GM18526 (cell line): Measurements from ENCODE around the gene MUC5AC.

ENCODE experiments used
- POLR2A ChIP-seq: IDR thresholded peaks from 3 replicates; pipeline ENCODE4 v1.6.1; 2011; ENCODE audit not compliant: insufficient read length; ENCODE audit errors: extremely low read depth

MUC5AC gene, protein sequence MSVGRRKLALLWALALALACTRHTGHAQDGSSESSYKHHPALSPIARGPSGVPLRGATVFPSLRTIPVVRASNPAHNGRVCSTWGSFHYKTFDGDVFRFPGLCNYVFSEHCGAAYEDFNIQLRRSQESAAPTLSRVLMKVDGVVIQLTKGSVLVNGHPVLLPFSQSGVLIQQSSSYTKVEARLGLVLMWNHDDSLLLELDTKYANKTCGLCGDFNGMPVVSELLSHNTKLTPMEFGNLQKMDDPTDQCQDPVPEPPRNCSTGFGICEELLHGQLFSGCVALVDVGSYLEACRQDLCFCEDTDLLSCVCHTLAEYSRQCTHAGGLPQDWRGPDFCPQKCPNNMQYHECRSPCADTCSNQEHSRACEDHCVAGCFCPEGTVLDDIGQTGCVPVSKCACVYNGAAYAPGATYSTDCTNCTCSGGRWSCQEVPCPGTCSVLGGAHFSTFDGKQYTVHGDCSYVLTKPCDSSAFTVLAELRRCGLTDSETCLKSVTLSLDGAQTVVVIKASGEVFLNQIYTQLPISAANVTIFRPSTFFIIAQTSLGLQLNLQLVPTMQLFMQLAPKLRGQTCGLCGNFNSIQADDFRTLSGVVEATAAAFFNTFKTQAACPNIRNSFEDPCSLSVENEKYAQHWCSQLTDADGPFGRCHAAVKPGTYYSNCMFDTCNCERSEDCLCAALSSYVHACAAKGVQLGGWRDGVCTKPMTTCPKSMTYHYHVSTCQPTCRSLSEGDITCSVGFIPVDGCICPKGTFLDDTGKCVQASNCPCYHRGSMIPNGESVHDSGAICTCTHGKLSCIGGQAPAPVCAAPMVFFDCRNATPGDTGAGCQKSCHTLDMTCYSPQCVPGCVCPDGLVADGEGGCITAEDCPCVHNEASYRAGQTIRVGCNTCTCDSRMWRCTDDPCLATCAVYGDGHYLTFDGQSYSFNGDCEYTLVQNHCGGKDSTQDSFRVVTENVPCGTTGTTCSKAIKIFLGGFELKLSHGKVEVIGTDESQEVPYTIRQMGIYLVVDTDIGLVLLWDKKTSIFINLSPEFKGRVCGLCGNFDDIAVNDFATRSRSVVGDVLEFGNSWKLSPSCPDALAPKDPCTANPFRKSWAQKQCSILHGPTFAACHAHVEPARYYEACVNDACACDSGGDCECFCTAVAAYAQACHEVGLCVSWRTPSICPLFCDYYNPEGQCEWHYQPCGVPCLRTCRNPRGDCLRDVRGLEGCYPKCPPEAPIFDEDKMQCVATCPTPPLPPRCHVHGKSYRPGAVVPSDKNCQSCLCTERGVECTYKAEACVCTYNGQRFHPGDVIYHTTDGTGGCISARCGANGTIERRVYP (N-terminal part only)

DNA sequence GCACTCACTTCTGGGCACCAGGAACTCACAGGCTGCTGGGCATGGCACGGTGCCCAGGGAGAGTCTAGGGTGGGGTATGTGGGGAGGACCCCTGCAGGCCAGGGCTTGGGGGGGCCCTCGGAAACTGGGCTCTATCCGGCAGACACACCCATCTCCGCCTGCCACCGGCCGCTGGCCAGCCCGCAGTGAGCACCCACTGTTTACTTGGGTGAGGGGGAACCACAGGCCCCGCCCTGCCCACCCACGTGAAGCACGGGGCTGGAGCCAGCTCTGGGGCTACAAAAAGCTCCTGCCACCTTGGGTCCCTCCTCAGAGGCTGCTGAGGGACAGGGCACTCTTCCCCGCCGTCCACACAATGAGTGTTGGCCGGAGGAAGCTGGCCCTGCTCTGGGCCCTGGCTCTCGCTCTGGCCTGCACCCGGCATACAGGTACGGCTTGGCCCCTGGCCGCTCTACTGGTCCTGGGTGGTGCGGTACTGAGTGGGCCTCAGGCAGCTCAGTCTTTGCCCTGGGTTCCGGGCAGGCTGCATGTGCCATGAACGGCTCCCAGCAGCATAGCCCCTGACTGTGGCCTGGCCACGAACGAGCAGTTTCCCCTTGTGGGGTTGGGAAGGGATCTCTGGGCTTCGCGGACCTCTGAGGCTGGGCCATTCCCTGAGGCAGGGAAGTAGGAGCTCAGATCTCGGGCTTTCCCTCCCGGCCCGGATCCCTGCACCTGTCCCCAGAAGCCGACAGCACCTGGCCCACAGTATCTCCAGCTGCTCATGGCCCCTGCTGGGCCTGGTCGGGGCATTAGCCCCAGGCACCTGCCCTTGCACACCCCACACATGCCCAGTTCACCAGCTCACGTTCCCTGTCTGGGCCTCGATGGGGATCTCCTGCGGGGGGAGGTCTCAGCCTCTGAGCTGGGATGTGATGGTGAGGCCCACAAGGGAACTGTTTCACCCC lies at the start of gene MUC5AC:
Gene MUC5AC, plus strand, starts transcription at position 309 of the 947 bp plus-strand sequence. Its CDS starts 47 bp downstream, at position 356.
- TF ChIP-seq POLR2A = no peak

DNA sequence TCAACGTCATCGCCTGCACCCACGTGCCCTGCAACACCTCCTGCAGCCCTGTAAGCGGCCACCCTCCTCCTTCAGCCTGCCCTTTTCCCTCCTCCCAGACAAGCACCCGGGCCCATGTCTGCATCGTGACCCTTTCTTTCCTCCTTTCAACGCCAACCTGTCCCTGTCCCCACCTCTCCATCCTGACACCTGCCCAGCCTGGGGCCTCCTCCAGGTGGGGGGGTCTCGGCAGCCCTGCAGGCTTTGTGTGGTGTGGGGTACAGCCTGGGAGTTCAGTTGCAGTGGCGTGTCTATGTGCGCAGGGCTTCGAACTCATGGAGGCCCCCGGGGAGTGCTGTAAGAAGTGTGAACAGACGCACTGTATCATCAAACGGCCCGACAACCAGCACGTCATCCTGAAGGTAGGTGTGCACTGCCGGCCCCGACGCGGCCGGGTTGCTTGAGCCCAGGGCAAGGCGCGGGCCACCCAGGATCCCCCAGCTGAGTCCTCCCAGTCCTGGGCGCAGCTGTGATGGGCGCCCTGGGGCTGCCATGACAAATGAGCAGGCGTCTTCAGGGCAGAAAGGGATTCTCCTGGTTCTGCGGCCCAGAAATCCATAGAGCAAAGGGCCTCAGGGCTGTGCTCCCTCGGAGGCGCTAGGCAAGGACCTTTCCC lies 49.4 kb upstream of the MUC5AC start:
- no peak for TF ChIP-seq POLR2A

DNA sequence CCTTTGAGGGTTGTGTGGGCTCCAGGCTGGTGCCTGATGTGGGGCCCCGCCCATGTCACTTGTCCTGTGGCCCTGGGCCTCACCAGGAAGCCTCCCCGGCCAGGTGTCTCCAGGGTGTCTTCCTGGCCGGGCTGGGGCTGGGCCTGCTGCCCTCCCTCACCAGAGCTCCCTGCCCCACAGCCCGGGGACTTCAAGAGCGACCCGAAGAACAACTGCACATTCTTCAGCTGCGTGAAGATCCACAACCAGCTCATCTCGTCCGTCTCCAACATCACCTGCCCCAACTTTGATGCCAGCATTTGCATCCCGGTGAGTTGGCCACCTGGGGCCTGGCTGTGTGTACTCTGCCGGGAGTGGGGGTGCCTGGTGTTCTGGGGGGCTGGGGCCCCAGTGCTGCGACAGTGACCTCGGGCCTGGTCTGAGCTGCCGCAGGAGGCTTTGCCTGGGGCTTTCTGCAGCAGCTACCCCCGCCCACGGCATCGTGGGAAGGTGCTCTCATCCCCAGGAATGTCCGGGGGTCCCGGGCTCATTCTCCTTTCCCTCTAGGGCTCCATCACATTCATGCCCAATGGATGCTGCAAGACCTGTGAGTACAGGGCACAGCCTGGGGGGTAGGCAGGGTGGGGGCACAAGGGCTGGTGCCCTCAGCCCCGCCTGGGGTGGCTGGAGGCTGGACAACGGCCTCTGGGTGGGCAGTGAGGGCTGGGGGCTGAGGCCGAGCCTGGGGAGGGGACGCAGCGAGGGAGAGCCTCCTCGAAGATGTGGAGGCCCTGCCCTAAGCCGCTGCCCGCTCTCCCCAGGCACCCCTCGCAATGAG lies 48.4 kb upstream of the MUC5AC start:
- no peak for TF ChIP-seq POLR2A

DNA sequence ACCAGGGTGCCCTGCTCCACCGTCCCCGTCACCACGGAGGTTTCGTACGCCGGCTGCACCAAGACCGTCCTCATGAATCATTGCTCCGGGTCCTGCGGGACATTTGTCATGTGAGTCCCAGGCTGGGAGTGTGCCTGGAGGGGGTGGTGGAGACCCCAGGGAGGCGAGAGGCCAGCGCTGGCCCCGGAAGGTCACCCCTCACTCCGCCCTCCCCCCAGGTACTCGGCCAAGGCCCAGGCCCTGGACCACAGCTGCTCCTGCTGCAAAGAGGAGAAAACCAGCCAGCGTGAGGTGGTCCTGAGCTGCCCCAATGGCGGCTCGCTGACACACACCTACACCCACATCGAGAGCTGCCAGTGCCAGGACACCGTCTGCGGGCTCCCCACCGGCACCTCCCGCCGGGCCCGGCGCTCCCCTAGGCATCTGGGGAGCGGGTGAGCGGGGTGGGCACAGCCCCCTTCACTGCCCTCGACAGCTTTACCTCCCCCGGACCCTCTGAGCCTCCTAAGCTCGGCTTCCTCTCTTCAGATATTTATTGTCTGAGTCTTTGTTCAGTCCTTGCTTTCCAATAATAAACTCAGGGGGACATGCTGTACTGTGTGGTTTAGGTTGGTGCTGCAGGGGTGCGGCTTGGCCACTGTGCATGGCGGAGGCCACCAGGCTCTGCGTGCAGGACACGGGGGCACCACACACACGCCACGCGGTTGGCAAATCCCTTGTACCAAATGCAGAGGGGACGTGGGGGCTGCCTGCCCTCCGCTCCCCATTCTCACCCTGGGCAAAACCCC lies 47.6 kb upstream of the MUC5AC start:
- no peak for TF ChIP-seq POLR2A

DNA sequence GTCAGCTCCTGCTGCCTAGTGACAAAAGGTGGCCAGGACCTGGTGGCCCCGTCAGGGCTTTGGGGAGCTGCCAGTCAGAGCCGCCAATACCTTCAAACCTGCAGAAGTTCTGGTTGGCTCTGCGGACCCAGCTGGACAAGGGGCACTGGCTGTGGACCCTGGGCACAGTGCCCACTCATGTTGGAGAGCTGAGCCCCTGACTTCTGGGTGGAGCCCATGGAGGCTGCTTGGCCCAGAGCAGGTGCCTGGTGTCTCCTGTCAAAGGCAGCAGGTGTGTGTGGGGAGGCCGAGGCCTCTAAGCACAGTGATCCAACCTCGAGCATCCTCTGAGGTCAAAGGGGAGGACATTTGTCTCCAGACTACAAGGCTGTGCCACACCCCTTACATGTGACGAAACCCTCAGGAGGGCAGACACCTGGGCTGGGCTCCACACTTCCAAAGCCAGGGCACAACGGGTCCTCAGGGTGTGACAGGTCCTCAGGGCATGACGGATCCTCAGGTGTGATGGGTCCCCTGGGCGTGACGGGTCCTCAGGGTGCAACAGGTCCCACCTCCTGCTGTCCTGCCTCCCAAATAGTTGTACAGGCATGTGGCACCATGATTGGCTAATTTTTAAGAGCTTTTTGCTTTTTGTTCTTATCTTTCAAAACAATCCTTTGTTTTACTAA lies 46.1 kb upstream of the MUC5AC start:
- no peak for TF ChIP-seq POLR2A

DNA sequence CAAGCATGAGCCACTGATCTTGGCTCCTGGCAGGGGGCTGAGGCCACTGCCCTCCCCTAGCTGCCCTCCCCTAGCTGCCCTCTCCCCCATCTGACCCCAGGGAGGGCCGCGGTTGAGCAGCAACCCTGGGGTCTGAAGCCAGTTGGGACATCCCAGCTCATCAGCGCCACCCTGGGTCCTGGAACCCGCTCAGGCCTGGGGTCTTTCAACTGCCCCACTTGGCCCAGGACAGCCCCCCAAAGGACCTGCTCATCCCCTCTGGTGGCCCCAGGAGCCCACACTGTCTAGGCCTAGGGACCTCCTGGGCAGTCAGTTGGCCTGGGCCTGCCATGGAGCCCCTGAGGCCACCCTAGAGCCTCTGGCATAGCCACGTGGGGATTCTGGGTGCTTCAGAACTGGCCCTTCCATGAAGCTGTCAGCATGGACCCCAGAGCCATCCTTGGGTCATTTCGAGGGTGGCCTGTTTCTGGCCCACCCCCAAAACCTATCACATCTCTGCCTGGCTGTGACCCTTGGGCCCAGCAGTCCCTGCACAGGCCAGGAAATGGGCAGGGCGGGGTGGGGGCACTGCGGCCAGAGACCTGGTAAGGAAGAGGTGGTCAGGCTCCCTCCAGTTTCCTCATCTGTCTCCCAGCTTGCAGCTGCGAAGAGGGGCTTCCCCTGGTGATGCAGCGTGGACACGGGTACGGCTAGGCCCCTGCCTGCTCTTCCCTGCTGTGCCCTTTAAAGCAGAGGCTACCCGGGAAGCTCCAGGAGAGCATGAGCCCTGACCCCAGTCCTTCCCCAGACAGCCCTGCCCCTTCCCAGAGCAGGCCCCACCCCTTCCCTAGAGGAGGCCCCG lies 45.2 kb upstream of the MUC5AC start:
- no peak for TF ChIP-seq POLR2A

DNA sequence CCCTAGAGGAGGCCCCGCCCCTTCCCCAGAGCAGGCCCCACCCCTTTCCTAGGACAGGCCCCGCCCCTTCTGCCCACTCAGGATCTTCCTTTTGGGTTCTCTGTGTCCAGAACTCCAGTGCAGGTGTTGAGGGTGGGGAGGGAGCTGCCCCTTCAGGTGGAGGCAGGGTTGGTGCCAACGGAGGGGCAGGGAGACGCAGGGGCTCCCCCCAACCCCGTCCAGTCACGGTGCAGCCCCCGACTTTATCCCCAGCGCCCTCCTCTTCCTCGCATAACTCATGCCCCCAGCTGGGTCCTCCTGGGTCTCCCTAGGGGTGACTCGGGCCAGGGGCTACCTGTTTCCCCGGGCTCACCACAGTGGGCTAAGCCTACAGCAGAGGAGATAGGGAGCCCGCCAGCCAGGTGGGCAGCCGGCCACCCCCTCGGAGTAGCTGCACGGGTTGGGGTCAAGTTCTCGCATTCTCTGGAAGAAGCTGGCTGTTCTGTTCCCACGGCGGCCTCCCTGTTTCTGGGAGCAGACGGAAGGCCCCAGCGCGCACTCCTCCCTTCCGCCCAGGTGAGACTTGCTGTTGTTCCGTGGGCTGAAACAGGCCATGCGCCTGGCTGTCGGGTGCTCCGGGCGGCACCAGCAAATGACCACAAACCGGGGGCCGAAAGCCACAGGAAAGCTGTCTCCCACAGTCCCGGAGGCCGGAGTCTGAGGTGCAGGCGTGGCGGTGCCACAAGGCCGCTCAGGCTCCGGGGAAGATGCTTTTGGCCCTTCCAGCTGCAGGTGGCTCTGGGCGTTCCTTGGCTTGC lies 44.1 kb upstream of the MUC5AC start:
- TF ChIP-seq POLR2A = no peak

DNA sequence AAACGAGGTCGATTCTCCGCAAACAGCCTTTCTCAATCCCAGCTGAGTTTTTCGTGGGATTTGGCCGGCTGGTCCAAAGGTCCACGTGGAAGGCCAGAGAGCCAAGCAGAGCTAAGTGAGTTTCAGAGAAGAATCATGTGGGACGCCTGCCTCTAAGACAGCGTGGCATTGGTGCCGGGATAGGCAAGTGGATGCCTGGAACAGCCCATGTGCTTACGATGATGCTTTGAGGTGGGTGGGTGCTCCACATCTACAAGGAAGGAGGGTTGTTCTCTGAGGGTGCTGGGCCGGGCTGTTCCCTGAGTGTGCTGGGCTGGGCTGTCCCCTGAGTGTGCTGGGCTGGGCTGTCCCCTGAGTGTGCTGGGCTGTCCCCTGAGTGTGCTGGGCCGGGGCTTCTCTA lies 41.6 kb upstream of the MUC5AC start:
- no peak for TF ChIP-seq POLR2A

DNA sequence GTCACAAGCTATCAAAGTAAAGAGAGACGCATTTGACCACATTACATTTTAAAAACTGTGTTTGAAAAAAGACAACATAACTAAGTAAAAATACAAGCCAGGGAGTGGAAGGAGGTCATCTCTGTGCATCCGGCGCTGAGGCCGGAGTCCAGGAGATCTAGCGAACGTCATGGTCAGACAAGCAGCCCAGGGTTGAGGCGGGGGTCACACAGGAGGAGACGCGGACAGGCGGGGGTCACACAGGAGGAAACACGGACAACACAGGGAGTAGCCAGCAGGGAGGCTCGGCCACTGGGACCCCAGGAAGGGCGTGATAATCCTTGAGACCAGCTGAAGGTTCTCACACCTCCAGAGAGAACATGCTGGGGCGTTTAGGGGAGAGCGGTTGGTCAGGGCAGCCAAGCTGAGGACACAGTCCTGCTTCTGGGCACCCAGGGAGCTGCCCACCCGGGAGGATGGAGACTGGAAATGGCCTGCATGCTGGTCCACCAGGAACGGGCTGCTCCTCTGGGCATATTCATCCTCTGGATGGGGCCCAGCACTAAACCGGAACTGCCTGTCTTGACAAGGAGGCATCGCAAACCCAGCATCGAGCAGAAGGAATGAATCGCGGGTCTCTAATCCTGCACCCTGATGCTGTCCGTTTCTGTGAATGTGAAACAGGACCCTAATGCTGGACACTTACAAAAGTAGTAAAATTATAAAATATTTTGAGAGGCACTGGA lies 40.9 kb upstream of the MUC5AC start:
- no peak for TF ChIP-seq POLR2A
